ENCODE results near the gene NOD1.

The NOD1 gene

DNA sequence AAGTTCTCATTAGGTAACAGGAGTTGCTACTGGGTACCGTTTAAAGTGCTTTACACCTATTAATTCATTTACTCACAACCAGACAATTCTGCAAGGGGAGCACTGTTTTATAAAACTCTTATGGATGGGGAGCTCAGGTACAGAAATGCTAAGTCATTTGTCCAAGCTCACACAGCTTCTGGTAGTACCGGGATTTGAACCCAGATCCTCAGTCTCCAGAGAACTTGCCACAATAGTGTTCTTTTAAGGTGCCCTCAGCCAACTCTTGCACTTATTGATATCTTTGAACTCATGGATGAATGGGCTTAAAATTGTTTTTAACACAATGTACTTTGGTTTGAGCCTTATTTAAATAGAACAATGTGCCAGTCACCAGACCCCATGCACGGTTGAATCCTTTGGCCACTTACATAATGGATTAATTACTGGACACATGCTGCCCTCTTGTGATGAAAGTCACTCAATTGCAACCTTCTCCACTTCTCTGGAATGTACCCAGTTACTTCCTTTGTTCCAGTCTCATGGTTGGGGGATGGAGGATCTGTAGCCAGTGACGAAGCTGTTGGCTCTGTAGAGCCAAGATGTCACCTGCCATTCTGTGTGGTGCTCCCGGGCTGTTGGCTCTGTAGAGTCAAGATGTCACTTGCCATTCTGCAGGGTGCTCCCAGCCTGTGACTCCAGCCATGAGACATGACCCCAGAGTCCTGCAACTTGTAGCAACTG, 65.6 kb downstream of the NOD1 start:
- H3K79me2 ChIP-seq (ENCODE audit: insufficient read depth, low read length) = no peaks in the 10 kb centered on the region
- H3K4me3 ChIP-seq (ENCODE audit: low read depth in 1 of 2, low read length in 2 of 2) = no peak overlapping the region
- H3K9ac ChIP-seq (ENCODE audit: low read depth, low read length) = no peak overlapping the region
- H3K4me2 ChIP-seq (ENCODE audit: insufficient read depth, low read length) = no peak overlapping the region
- no peaks in the 10 kb centered on the region for H4K20me1 ChIP-seq (ENCODE audit: insufficient read depth, low read length)
- peaks cover 13% of the 10 kb centered on the region for H3K9me3 ChIP-seq (ENCODE audit: insufficient read depth, low read length, severe bottlenecking)
- no peak overlapping the region for H2AFZ ChIP-seq (ENCODE audit: low read depth, low read length)
- no peaks in the 10 kb centered on the region for H3K27me3 ChIP-seq (ENCODE audit: insufficient read depth, low read length, poor library complexity)
- no peak for DNase-seq
- no peak overlapping the region for H3K27ac ChIP-seq (ENCODE audit: low read length)
- no peaks in the 10 kb centered on the region for H3K4me1 ChIP-seq (ENCODE audit: insufficient read depth, low read length)
- H3K36me3 ChIP-seq (ENCODE audit: insufficient read depth, low read length) = peaks cover 4% of the 10 kb centered on the region; the same call in 1 of the 2 replicates
- TF ChIP-seq, protein P1, sequence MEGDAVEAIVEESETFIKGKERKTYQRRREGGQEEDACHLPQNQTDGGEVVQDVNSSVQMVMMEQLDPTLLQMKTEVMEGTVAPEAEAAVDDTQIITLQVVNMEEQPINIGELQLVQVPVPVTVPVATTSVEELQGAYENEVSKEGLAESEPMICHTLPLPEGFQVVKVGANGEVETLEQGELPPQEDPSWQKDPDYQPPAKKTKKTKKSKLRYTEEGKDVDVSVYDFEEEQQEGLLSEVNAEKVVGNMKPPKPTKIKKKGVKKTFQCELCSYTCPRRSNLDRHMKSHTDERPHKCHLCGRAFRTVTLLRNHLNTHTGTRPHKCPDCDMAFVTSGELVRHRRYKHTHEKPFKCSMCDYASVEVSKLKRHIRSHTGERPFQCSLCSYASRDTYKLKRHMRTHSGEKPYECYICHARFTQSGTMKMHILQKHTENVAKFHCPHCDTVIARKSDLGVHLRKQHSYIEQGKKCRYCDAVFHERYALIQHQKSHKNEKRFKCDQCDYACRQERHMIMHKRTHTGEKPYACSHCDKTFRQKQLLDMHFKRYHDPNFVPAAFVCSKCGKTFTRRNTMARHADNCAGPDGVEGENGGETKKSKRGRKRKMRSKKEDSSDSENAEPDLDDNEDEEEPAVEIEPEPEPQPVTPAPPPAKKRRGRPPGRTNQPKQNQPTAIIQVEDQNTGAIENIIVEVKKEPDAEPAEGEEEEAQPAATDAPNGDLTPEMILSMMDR (IDR thresholded peaks at IDR 0.05; ENCODE audit: borderline replicate concordance, extremely low read depth, low read length, poor library complexity, severe bottlenecking) = peak; percentile 41
- no peak for TF ChIP-seq EZH2 (IDR thresholded peaks at IDR 0.05; ENCODE audit: borderline replicate concordance, low read depth, low read length, severe bottlenecking)
- ATAC-seq (ENCODE audit: insufficient read depth, low read depth) = no peak

DNA sequence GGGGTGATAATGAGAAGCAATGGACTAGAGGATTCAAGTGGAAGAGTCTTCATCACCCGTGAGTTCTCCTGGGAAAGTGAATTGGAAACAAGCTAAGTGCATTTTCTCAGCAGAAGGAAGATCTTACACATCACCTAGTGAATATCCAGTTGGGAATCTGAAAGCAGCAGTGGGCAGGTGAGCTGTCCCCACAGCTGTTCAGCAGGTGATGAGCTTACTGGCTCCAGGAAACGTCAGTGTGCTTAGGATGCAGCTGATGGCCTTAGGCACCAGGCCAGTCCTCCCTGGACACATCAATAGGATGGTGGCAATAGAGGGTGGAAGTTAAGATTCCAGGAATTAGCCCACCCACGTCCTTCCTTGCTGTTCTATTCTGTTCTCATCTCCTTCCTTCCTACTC, 66.7 kb downstream of the NOD1 start:
- Histone ChIP-seq H3K36me3 (ENCODE audit: insufficient read depth, low read length) (peaks cover 4% of the 10 kb centered on the region; the same call in 1 of the 2 replicates), H4K20me1 (ENCODE audit: insufficient read depth, low read length) (no peaks in the 10 kb centered on the region), H3K27ac (ENCODE audit: low read length) (no peak overlapping the region), H3K79me2 (ENCODE audit: insufficient read depth, low read length) (no peaks in the 10 kb centered on the region), H3K4me1 (ENCODE audit: insufficient read depth, low read length) (no peaks in the 10 kb centered on the region), H2AFZ (ENCODE audit: low read depth, low read length) (no peak overlapping the region), H3K9ac (ENCODE audit: low read depth, low read length) (no peak overlapping the region), H3K4me2 (ENCODE audit: insufficient read depth, low read length) (no peak overlapping the region), H3K4me3 (ENCODE audit: low read depth in 1 of 2, low read length in 2 of 2) (no peak overlapping the region), H3K27me3 (ENCODE audit: insufficient read depth, low read length, poor library complexity) (no peaks in the 10 kb centered on the region), H3K9me3 (ENCODE audit: insufficient read depth, low read length, severe bottlenecking) (peaks cover 13% of the 10 kb centered on the region)
- no peak for DNase-seq
- ATAC-seq (ENCODE audit: insufficient read depth, low read depth) = no peak
- TF ChIP-seq, protein P1 (IDR thresholded peaks at IDR 0.05; ENCODE audit: borderline replicate concordance, extremely low read depth, low read length, poor library complexity, severe bottlenecking) = no peak
- TF ChIP-seq EZH2 (IDR thresholded peaks at IDR 0.05; ENCODE audit: borderline replicate concordance, low read depth, low read length, severe bottlenecking) = no peak

DNA sequence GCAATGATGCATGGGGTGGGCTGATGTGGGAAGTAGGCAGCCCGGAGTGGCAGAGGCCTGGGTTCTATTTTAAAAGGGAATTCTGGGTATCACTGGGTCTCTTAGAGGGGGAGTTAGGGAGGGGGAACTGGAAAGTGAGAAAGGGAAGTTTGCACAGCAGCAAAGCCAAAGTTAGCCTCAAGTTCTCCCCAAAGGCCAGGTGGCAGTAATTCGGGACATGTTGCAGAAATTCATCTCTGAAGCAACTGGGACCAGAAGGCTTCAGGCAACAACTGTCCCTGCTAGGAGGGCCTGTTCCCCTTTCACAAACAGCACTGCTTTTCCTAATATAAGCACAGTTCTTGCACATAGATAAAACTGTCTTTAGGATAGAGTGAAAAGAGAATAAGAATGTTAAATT, 67.4 kb downstream of the NOD1 start:
- no peaks in the 10 kb centered on the region for H4K20me1 ChIP-seq (ENCODE audit: insufficient read depth, low read length)
- DNase-seq = no peak
- no peak overlapping the region for H3K27ac ChIP-seq (ENCODE audit: low read length)
- H3K4me2 ChIP-seq (ENCODE audit: insufficient read depth, low read length) = no peak overlapping the region
- H2AFZ ChIP-seq (ENCODE audit: low read depth, low read length) = no peak overlapping the region
- no peaks in the 10 kb centered on the region for H3K27me3 ChIP-seq (ENCODE audit: insufficient read depth, low read length, poor library complexity)
- no peak for ATAC-seq (ENCODE audit: insufficient read depth, low read depth)
- TF ChIP-seq, protein P1 (IDR thresholded peaks at IDR 0.05; ENCODE audit: borderline replicate concordance, extremely low read depth, low read length, poor library complexity, severe bottlenecking) = no peak
- TF ChIP-seq EZH2 (IDR thresholded peaks at IDR 0.05; ENCODE audit: borderline replicate concordance, low read depth, low read length, severe bottlenecking) = no peak
- peaks cover 13% of the 10 kb centered on the region for H3K9me3 ChIP-seq (ENCODE audit: insufficient read depth, low read length, severe bottlenecking)
- no peaks in the 10 kb centered on the region for H3K4me1 ChIP-seq (ENCODE audit: insufficient read depth, low read length)
- H3K4me3 ChIP-seq (ENCODE audit: low read depth in 1 of 2, low read length in 2 of 2) = no peak overlapping the region
- H3K36me3 ChIP-seq (ENCODE audit: insufficient read depth, low read length) = peaks cover 4% of the 10 kb centered on the region; the same call in 1 of the 2 replicates
- H3K79me2 ChIP-seq (ENCODE audit: insufficient read depth, low read length) = no peaks in the 10 kb centered on the region
- no peak overlapping the region for H3K9ac ChIP-seq (ENCODE audit: low read depth, low read length)
